Umbilical cord (tissue), 2 donors: ENCODE measurements around the gene GTF2IRD1. TPM values are rescaled to one million over a fixed set of nuclear protein-coding genes. Genes with fewer than 3 reads are reported as not detected.
A peak's percentile ranks its signal among the peaks of the same experiment; 100 is the strongest.

ENCODE experiments used
- DNase-seq: peaks from one replicate; pipeline ENCODE4 v3.0.0-alpha.2; 2015; ENCODE audit warnings: low spot score
- total RNA-seq: library from RNA; depleted of rRNA; stranded (reverse); fragments of >200 nt; gene quantifications from one replicate; pipeline ENCODE4 v1.2.3, GENCODE V29; 2014; ENCODE audit warnings: low replicate concordance; ENCODE audit not compliant: insufficient read depth

GTF2IRD1 gene
- total RNA-seq, 1 donor from 2014 or later, result 8.9 TPM

DNA sequence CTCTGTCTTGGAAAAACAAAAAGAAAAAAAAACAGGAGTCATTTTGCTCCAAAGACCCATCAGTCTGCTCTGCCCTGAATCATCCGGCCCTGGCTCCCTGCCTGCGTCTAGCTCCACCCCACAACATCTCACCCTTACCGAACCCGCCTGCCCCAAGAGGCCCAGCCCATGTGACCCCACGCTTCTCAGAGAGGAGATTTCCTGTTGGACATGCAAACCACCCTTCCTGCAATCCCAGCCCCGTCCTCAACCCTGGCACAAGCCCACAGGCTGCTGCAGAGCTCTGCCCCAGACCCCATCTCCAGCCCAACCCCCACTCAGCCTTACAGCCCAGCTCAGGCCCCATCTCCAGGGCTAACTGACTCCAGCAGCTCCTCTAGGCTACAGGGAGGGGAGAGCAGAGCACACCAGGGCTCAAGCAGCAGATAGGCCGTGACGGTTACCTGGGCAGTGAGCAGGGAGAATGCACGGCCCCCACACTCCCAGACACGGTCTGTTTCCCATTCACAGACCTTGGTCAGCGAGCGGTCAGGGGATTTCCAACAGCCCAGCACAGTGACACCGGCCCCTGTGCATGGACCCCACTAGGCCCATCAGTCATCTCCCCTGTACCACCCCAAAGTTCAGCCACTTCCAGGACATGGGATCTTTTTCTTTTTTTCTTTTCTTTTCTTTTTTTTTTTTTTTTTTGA lies 133.9 kb downstream of the GTF2IRD1 start:
- DNase-seq, result peak; percentile 98

DNA sequence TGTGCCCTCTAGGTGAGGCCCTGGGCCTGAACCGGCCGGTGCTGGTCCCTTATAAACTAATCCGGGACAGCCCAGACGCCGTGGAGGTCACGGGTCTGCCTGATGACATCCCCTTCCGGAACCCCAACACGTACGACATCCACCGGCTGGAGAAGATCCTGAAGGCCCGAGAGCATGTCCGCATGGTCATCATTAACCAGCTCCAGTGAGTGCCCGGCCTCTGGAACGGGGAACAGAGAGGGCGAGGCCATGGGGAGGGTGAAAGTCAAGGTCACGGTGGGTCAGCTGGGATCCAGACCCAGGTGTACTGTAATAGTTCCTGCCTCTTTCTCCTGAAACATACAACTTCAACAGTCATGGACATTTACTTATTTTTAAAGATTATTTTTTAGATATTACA lies 137.1 kb downstream of the GTF2IRD1 start:
- no peak for DNase-seq

GRCh38 chr7:74598558-74598957 lies 144.9 kb downstream of the GTF2IRD1 start:
- DNase-seq, result no peak

DNA sequence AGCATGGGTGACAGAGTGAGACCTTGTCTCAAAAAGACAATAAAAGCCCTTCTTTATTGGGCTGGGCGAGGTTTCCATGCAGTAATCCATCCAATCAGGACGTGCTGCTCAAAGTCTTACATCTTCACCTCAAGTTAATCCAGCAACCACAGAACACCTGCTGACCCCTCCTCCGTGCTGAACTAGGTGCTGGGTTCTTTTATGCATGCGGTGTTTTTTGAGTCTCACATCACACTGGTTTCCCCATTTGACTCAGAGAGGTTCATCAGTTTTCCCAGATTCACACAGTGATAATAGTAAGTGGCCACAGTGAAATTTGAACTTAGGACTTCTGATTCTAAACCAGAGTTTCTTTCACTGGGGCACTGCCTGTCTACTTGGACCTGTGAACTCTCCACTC lies 145.5 kb downstream of the GTF2IRD1 start:
- no peak for DNase-seq

DNA sequence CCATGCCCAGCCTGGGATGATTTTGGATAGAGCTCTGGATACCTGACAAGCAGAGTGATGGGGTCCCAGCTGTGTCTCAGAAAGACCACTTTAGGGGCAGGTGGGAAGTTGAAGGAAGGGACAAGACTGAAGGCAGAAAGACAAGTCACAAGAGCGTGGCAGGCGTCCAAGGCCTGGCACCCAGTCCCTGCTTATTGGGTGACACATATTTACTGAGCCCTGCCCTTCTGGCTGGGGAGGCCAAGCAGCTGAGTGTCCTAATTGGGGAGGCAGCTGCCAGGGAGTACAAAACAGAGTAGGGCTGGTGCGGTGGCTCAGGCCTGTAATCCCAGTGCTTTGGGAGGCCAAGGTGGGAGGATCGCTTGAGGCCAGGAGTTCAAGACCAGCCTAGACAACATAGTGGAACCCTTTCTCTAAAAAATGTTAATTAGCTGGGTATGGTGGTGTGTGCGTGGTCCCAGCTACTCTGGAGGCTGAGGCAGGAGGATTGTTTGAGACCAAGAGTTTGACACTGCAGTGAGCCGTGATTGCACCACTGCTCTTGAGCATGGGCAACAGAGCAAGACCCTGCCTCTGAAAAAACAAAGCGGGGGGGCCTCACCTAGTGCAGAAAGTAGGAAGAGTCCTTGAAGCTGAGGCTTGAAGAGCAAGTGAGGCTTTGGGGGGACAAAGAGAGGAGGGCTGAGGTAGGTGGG lies 150.8 kb downstream of the GTF2IRD1 start:
- no peak for DNase-seq

DNA sequence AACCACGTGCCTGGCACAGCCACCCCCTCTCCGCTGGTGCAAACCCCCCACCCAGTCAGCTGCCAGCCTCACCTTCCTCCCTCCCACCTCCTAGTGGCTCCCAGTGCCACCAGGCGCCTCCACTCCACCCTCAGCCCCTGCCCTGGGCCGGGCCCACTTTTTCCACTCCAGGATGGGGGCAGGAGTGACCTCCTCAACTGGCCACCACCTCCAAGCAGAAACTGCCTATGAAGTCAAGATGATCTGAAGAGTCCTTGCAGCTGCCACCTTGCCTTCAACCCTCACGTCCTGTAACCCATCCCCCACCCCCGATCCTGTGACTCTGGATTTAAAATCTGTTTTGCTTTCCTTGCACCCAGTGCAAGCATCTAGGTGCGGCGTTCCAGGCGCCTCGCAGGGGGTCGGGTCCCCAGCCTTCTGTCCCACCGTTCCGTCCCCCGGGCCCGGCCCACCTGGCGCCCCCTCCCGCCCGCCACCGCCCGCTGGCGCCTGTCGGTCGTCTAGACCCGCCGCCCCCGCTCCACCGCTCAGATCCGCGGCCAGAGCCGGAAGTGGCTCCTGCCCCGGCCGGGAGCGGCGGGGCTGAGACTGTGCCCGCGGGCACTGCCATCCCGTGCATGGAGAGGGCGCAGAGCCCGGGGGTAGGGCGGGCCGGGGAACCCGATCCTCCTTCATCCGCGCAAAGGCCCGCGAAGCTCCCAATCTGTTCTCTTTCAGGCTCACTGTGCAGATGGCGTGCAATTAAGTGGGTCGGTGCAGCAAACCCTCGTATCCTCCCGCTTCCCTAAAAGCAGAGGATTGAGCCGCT lies 152.6 kb downstream of the GTF2IRD1 start:
- DNase-seq, result peak; percentile 20

DNA sequence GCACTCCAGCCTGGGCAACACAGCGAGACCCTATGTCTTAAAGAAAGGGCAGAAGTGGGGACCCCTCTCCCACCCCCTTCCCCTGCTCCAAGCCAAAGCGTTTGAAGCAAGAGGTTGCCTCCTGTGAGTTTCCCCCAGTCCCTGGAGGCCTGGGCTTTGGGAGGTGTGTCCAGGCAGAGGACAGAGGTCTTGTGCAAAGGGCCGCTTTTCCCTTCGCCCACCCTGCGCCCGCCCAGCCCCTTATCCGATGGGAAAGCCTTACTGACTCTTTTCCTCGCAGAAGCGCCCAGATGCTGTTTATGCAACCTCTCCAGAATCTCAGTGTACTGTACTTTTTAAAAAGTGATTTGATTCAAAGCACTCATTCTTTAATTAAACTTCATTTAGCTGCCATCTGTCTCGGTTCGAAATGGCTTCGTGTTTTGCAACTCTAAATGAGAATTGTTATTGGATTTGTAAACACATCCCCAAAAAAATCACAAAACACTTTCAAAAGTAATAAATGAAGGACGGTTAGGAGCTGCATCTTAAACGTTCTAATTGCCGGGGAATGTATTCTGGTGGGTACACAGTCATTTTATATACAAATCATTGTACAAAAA lies 153.3 kb downstream of the GTF2IRD1 start:
- no peak for DNase-seq

DNA sequence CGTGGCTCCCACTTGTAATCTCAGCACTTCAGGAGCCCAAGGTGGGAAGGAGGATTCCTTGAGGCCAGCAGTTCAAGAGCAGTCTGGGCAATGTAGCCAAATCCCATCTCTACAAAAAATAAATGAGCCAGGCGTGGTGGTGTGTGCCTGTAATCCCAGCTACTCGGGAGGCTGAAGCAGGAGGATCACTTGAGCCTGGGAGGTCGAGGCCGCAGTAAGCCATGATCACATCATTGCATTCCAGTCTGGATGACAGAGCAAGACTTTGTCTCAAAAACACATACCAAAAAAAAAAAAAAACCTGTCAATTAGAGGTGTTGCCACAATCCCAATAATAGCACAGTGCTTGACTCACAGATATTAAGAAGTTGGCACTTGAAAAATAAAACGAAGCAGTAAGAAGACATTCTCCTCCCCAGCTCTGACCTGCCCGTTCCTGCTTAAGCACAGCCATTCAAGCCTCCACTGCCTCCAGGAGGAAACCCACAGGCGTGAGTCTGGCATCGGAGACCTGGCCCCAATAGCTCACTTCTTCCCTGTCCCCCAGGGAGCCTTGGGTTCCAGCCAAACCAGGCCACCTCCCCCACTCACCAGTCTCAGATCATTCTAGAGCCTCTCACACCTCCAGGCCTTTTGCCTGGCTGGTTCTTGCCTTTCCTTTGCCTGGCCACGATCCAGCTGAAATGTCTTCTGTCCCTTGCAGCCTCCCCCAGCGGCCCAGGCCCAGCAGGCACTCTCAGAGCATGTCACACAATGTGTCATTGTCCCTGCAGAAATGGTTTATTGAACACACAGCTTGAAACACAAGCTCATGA lies 158.5 kb downstream of the GTF2IRD1 start:
- DNase-seq, result no peak

GRCh38 chr7:74615933-74616780 lies 162.5 kb downstream of the GTF2IRD1 start:
- DNase-seq, result no peak

DNA sequence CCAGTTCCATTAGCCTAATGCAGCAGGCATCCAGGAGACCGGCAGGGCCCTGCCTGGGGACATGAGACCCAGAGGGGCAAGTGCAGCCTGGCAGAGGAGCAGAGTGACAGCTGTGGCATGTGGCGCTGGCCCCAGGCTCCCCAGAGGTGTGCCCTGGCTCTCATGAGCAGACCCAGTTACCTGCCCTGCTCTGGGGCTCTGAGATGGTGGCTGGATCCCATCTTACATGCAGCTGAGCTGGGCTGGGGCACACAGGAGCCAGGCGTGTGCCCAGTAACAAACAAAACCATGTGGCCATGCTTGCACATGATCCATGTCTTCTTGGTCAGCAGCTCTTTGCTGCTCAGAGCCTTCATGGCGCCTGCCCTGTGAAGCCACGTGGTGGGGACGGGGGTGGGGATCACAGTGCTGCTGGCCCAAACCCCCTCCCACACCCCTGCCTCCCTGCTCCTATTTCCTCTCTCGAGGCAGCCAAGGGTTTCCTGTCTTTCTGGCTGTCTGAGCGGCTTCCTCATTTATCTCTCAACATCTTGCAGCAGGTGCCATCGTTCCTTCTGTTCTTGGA lies 163.6 kb downstream of the GTF2IRD1 start:
- peak; percentile 38 for DNase-seq

GRCh38 chr7:74619235-74619860 lies 165.6 kb downstream of the GTF2IRD1 start:
- no peak for DNase-seq

- no peak for DNase-seq
Measured at GRCh38 chr7:74622228-74622749, 168.6 kb downstream of the GTF2IRD1 start.

DNA sequence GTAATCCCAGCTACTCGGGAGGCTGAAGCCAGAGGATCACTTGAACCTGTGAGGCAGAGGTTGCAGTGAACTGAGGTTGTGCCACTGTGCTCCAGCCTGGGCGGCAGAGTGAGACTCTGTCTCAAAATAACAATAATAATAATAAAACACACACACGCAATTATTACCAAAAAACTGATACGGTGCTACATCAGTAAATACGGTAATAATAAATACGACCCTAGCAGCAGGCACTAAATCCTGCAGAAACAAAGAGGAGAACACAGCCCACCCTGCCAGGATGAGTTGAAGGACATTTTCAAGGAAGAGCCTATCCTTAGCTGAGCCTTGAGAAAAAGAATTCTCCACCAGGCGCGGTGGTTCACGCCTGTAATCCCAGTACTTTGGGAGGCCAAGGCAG lies 169.4 kb downstream of the GTF2IRD1 start:
- no peak for DNase-seq

- peak; percentile 72 for DNase-seq
Measured at GRCh38 chr7:74625446-74625845, 171.7 kb downstream of the GTF2IRD1 start.

DNA sequence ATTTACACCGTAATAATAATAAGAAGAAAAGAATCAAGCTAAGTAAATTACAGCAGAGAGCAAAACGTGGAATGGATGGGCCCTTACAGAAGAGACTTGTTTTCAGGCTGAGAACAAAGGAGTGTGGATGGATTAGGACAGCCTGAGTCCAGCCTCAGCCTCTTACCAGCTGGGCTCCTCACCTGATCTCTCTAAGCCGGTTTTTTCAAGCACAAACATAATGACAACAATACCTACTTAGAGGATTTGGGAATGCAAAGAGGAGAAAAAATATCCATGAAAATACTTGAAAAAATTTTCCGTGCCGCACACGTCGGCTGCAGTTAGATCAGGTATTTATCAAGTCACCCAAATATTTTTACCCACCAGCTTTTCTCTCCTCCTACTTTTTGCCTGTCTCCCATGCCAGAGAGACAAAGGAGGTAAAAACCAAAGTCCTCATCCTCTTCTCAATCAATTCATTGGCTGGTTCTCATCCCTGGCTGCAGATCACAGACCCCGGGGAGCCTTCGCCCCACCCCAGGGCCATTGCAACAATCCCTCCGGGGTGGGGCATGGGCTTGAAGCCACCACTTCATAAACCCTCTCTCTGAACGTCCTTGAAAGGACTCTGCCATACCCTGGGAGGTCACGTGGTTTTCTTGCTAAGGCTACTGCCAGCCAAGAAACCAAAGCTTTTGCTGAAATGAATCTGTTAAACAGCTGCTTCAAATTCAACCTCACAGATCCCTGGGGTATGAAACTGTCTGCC lies 174.1 kb downstream of the GTF2IRD1 start:
- DNase-seq, result peak; percentile 78

GRCh38 chr7:74632505-74632904 lies 178.8 kb downstream of the GTF2IRD1 start:
- no peak for DNase-seq

GRCh38 chr7:74633451-74633921 lies 179.8 kb downstream of the GTF2IRD1 start:
- no peak for DNase-seq

DNA sequence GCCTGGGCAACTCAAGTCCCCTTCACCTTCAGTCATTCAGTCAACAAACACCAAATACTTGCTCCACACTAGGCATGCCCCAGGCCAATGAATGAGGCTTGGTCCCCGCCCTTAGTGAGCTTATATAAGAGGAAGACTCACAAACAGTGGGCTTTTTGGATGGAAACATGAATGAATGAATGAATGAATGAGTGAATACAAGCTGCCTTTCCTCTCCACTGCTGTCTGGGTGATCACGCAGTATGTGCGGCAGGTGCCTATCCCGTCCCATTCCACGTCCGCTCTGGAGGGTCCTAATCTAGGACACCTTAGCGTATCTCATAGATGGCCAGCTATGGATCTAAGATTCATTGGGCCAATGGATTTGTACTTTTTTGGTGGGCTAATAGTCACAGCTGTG lies 184.0 kb downstream of the GTF2IRD1 start:
- no peak for DNase-seq
